ENCODE results near the gene BCORL1.

- TF ChIP-seq CTCF (IDR thresholded peaks at IDR 0.05): no peak
- no peak for TF ChIP-seq ZFX (IDR thresholded peaks at IDR 0.05; ENCODE audit: borderline replicate concordance)
Observed at GRCh38 chrX:129979207-129979920, 3.1 kb upstream of the BCORL1 start.

Measured in 22Rv1 (cell line).